ENCODE results near the gene KLHDC8A.
"Not testable (repeated sequence)": the region's sequence is repeated elsewhere in the genome, so short reads cannot be mapped to it uniquely, and the experiment has no call there.

The KLHDC8A gene

GRCh38 chr1:205317311-205317917 is 39.3 kb downstream of the KLHDC8A start:
- DNase-seq = peak; percentile 91

- no peak for DNase-seq
Measured at GRCh38 chr1:205316161-205316566, 40.6 kb downstream of the KLHDC8A start.

- DNase-seq = no peak
Measured at GRCh38 chr1:205315008-205315618, 41.6 kb downstream of the KLHDC8A start.

DNA sequence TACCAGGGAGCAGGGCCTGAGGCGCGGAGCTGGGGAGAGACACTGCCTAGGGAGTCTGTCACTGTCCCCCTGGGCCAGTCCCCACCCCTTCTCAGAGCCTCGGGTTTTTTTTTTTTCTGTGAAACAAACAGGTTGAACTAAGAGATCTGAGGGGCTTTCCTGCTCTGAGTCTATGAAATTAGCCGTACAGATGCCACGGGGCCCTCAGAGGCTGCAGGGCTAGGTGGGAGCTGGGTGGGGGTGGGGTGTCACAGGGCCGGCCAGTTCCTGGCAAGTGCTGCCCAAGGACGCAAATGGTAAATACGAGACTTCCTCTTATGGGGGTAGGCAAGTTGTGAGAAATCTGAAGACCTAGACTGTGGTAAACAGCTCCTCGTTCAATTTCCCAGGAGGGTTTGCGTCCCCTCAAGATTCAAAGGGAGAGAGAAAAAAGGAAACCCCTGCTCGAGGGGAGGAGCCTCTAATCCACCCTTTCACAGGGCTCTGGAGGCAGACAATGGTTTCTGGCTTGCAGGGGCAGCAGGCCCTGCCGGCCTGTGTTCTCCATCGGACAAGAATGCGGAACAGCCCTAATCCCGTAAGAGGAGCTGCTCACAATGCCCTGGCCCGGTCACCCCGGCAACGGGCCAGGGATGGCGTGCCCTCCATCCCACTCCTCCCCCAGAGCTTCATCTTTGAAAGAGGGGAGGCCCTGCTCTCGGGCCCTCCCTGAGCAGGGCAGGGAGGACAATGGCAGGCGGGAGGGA is 43.0 kb downstream of the KLHDC8A start:
- no peak for DNase-seq

- no peak for DNase-seq
Measured at GRCh38 chr1:205312866-205313562, 43.7 kb downstream of the KLHDC8A start.

DNA sequence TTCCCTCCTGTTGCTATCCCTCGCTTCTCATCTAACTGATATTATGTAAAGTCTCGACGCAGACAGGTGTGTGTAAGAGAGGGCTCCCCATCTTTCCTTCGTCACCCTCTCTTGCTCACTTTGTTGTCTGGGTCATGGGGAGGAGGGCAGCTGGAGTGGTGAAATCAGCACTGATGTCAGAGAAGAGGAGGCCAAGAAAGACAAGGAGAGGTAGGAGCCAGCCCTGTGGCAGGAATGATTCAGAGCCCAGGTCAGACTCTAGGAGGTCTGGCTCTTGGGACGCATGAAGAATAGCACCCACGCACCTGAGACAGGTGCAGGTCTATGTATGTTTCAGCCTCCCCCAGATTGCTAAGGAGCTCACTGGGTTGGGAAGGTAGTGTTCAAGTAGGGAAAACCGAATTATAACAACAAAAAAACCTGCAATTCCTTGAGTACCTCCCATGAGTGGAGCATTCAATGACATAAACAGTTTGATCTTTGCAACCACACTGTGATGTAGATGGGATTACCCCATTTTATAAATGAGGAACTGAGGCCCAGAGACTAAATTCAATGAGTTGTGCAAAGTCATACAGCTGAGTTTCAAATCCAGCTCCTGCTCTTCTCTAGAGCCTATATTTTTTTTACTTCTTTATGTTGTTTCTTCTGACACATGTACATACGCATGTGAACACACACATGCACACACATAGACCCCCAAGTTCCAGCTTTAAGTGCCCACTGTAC is 45.6 kb downstream of the KLHDC8A start:
- no peak for DNase-seq

DNA sequence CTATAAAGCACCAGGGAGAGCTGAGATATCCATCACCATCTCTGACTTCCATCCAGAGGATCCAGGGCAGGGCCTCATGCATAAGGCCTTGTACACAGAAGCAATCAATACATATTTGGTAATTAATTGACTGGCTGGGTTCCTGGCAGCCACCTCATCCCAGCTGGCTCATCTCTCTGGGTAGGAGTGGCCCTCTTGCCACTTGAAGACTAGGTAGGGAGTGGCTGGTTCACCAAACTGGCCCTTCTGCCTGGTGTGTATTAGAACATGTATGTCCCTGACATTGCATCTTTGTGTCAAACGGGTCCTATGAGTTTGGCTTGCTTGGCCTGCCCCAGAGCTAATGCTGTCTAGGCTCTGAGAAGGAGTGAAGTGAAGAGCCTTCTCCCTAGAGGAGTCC is 47.0 kb downstream of the KLHDC8A start:
- peak; percentile 2 for DNase-seq

DNA sequence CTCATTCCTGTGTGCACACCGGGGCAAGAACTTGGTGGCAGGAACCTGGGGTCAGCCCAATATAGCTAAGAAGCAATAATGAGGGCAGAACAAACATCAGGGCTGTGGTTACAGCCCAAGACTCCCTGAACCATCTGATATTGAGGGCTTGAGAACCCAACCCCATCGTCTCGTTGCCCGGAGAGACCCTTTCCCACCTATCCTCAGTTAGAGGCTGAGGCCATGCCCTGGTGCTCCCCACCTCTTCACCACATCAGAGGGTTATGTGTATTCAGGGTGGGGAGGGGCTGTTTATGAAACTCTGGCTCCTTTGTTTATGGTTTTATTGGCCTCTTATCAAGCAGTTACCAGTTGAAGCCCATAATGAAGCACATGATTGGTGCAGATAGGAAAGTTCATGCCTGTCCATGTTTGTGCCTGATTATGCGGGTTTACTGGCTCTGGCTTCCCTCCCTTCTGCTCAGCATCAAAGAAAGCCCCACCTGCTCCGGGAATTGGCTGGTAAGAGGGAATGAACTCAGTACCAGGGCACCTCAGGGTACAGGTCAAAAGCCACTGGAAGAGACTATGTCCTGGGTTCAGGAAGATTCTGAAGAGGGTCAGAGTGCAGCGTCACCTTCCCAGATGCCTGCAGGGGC is 49.7 kb downstream of the KLHDC8A start:
- DNase-seq = peak; percentile 14

GRCh38 chr1:205304695-205305070 is 52.0 kb downstream of the KLHDC8A start:
- no peak for DNase-seq

- no peak for DNase-seq
Measured at GRCh38 chr1:205304046-205304694, 52.6 kb downstream of the KLHDC8A start.

GRCh38 chr1:205303247-205303888 is 53.4 kb downstream of the KLHDC8A start:
- DNase-seq = no peak

- DNase-seq = no peak
Measured at GRCh38 chr1:205301842-205302588, 54.7 kb downstream of the KLHDC8A start.

DNA sequence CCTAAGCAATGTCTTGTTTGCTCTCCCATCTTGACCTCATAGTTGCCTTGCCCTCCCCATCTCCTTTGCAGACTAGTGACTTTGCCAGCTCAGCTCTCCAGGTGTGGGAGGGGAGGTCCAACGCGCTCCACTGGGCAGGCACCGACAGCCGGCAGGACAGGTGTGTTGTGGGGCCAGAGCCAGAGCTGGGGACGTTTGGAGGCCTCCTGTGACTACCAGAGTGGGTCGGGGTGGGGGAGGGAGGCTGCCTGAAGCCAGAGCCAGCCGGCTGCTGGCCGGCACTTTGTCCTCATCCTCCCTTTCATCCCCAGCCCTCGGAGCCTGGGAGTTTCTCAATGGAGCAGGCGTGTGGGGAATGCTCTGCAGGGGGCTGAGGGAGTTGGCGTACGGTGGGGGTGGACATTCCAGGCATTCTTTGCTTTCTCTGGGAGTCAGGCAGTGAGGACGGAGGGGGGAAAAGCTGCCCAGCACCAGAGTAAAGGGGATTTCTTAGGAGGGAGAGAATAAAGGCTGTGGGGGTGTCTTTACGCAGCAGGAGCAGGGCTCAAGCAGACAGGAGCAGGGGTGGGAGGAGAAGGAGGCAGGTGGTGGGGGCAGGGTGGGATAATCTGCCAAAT is 55.4 kb downstream of the KLHDC8A start:
- peak; percentile 77 for DNase-seq

GRCh38 chr1:205300149-205300548 is 56.6 kb downstream of the KLHDC8A start:
- no peak for DNase-seq

- DNase-seq = no peak
Measured at GRCh38 chr1:205298191-205298994, 58.3 kb downstream of the KLHDC8A start.

- DNase-seq = not testable (repeated sequence)
Measured at GRCh38 chr1:205297546-205298177, 59.1 kb downstream of the KLHDC8A start.

GRCh38 chr1:205296154-205296553 is 60.6 kb downstream of the KLHDC8A start:
- no peak for DNase-seq

DNA sequence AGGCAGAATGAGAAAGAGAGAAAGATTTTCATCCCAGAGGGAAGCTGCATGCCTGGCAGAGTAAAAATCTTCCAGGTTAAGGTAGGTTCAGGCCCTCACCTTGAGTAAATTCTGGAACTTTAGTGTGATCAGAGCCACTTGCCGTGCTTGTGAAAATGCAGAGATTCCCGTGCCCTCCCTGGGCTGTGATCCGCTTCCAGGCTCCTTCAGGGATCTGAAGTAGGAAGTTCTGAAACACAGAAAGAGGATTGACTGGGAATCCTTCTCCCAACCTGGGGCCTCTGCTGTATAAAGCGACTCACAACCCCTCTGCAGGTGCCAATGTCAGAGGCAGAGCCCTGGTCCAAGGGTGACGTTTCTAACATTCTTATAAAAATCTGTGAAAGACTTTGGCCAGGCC is 61.8 kb downstream of the KLHDC8A start:
- DNase-seq = no peak
